DOHH2 (cell line): ENCODE measurements around the gene SMAP2.
A peak's percentile ranks its signal among the peaks of the same experiment; 100 is the strongest.

Source experiments
- H3F3A ChIP-seq: fragments of 200-600 bp; sonication (generic), shearing (Covaris generic); 2 replicates; pipeline ENCODE4 v1.6.0; 2016; ENCODE audit warnings: antibody characterized with exemption, mild to moderate bottlenecking; ENCODE audit not compliant: control insufficient read depth, insufficient read depth
- H3K27ac ChIP-seq: fragments of 200-600 bp; sonication (generic); 2 replicates; pipeline ENCODE4 v1.5.1; 2014; ENCODE audit warnings: low read depth, mild to moderate bottlenecking, low read length, moderate library complexity
- H3K27me3 ChIP-seq: fragments of 200-600 bp; sonication (generic); 2 replicates; pipeline ENCODE4 v1.6.1; 2014; ENCODE audit warnings: mild to moderate bottlenecking, low read length, mixed read lengths; ENCODE audit not compliant: control insufficient read depth
- H3K36me3 ChIP-seq: fragments of 200-600 bp; sonication (generic); 2 replicates; pipeline ENCODE4 v1.6.1; 2014; ENCODE audit warnings: mild to moderate bottlenecking, low read length, moderate library complexity, mixed read lengths; ENCODE audit not compliant: control insufficient read depth
- H3K4me1 ChIP-seq: fragments of 200-600 bp; sonication (generic); 2 replicates; pipeline ENCODE4 v1.6.1; 2014; ENCODE audit warnings: mild to moderate bottlenecking, low read length, mixed read lengths; ENCODE audit not compliant: control insufficient read depth
- H3K4me2 ChIP-seq: fragments of 200-600 bp; sonication (generic); 2 replicates; pipeline ENCODE4 v1.6.0; 2014; ENCODE audit warnings: mild to moderate bottlenecking, low read length, moderate library complexity
- H3K4me3 ChIP-seq: fragments of 200-600 bp; sonication (generic); 2 replicates; pipeline ENCODE4 v1.5.1; 2014; ENCODE audit warnings: mild to moderate bottlenecking, low read length, mixed read lengths
- H3K79me2 ChIP-seq: fragments of 200-600 bp; sonication (generic); 2 replicates; pipeline ENCODE4 v1.6.1; 2014; ENCODE audit warnings: mild to moderate bottlenecking, low read length, mixed read lengths; ENCODE audit not compliant: control insufficient read depth
- H3K9me2 ChIP-seq: fragments of 200-600 bp; sonication (generic); replicated peaks from 2 replicates; pipeline ENCODE4 v1.6.1; 2014; ENCODE audit warnings: mild to moderate bottlenecking, low read length, mixed read lengths; ENCODE audit not compliant: control insufficient read depth
- H3K9me3 ChIP-seq: fragments of 200-600 bp; sonication (generic); 2 replicates; pipeline ENCODE4 v1.6.1; 2014; ENCODE audit warnings: antibody characterized with exemption, low read length, mixed read lengths; ENCODE audit not compliant: control insufficient read depth, insufficient read depth
- H4K20me1 ChIP-seq: fragments of 200-600 bp; sonication (generic); 2 replicates; pipeline ENCODE4 v1.6.0; 2014; ENCODE audit warnings: low read depth, mild to moderate bottlenecking, antibody characterized with exemption, low read length, moderate library complexity; ENCODE audit not compliant: control insufficient read depth, insufficient read depth
- EZH2phosphoT487 ChIP-seq: fragments of 200-600 bp; sonication (generic); IDR thresholded peaks from 2 replicates; pipeline ENCODE4 v1.6.1; 2017; ENCODE audit warnings: borderline replicate concordance, mild to moderate bottlenecking, antibody characterized with exemption, low read length, moderate library complexity, mixed read lengths
- TF ChIP-seq, protein P1 (sequence below): fragments of 200-600 bp; sonication (generic); IDR thresholded peaks from one replicate; pipeline ENCODE4 v1.5.1; 2014; ENCODE audit warnings: antibody characterized with exemption, mild to moderate bottlenecking, low read depth, low read length; ENCODE audit not compliant: poor library complexity, severe bottlenecking

Gene SMAP2

DNA sequence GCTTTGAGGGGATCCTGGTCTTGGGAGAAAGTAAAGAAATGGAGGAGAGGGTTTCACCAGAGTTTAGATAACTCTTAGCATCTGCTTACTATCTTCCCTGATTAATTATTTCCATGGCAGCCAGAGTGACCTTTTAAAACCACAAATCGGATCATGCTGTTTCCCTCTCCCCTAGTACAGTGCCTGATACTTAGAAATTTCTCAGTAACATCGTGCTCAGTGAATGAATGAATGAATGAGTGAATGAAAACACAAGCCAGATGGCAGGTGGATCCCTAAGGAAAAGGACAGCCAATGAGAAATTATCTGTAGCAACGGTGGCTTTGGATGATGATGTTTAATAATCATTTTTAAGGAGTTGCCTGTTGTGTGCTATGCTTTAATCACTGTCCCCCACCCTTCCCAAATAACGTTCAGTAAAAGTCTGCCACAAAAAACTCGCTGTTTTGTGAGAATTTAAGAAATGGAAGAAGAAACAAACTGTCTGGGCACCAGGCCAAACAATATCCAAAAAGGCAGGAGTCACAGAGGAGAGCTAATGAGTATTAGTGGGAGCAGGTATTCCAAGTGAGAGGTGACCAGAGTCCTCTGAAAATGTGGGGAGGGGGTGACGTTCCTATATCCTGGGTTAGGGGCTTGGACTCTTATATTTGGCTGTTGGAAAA, 737 bp upstream of the SMAP2 start:
- no peaks in the 10 kb centered on the region for H3K27me3 ChIP-seq
- H3K27ac ChIP-seq: no peak overlapping the region
- H3K36me3 ChIP-seq: peaks cover 21% of the 10 kb centered on the region
- no peak for TF ChIP-seq EZH2phosphoT487
- TF ChIP-seq, protein P1, sequence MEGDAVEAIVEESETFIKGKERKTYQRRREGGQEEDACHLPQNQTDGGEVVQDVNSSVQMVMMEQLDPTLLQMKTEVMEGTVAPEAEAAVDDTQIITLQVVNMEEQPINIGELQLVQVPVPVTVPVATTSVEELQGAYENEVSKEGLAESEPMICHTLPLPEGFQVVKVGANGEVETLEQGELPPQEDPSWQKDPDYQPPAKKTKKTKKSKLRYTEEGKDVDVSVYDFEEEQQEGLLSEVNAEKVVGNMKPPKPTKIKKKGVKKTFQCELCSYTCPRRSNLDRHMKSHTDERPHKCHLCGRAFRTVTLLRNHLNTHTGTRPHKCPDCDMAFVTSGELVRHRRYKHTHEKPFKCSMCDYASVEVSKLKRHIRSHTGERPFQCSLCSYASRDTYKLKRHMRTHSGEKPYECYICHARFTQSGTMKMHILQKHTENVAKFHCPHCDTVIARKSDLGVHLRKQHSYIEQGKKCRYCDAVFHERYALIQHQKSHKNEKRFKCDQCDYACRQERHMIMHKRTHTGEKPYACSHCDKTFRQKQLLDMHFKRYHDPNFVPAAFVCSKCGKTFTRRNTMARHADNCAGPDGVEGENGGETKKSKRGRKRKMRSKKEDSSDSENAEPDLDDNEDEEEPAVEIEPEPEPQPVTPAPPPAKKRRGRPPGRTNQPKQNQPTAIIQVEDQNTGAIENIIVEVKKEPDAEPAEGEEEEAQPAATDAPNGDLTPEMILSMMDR: no peak
- H3K4me1 ChIP-seq: peaks cover 35% of the 10 kb centered on the region
- H4K20me1 ChIP-seq: no peaks in the 10 kb centered on the region
- no peaks in the 10 kb centered on the region for H3K9me2 ChIP-seq
- peaks cover 43% of the 10 kb centered on the region for H3K79me2 ChIP-seq
- H3F3A ChIP-seq: no peaks in the 10 kb centered on the region
- H3K4me3 ChIP-seq: peak overlapping the region; percentile 98
- H3K9me3 ChIP-seq: no peaks in the 10 kb centered on the region
- H3K4me2 ChIP-seq: peak overlapping the region; percentile 72

- no peak overlapping the region for H3K4me3 ChIP-seq
- H3K79me2 ChIP-seq: peaks cover 90% of the 10 kb centered on the region
- no peaks in the 10 kb centered on the region for H4K20me1 ChIP-seq
- H3K36me3 ChIP-seq: peaks cover 33% of the 10 kb centered on the region
- no peaks in the 10 kb centered on the region for H3K9me3 ChIP-seq
- peaks cover 7% of the 10 kb centered on the region; the same call in 1 of the 2 replicates for H3F3A ChIP-seq
- H3K9me2 ChIP-seq: no peaks in the 10 kb centered on the region
- H3K4me2 ChIP-seq: no peak overlapping the region
- no peak overlapping the region for H3K27ac ChIP-seq
- H3K4me1 ChIP-seq: peaks cover 79% of the 10 kb centered on the region
- no peaks in the 10 kb centered on the region for H3K27me3 ChIP-seq
- no peak for TF ChIP-seq EZH2phosphoT487
- TF ChIP-seq, protein P1: no peak
These were observed 4.0 kb downstream of the SMAP2 start for GRCh38 chr1:40377512-40377911.

DNA sequence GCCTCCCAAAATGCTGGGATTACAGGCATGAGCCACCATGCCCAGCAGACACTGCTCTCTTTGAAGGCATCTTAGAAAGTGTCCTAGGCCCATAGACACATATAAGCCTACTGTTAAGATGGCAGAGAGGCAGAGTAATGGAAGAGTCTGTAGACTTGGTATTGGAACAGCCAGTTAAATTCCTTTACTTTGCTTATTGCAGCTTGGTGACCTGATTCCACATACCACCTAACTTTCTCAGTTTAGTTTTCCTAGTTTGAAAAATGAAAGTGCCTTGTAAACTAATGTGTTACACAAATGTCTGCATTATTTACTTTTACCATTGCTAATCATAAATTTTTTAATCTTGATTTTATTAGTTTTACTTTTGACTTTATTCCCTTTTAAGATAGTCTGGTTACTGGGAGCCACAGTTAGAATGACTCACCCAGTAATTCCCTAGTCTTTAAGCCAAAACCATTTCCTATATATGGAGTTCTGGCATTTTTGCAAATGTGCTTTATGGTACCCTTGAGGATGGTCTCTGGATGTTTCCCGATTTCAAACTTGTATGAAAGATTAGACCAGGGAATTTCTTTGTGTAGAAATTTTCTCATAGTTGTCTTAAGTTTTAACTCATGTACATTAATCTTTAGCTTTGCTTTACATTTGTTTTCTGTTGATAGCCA, 6.4 kb downstream of the SMAP2 start:
- H3K9me3 ChIP-seq: no peaks in the 10 kb centered on the region
- H3K79me2 ChIP-seq: peaks cover 100% of the 10 kb centered on the region
- H3K36me3 ChIP-seq: peaks cover 48% of the 10 kb centered on the region
- peaks cover 17% of the 10 kb centered on the region for H3F3A ChIP-seq
- H3K9me2 ChIP-seq: no peaks in the 10 kb centered on the region
- H3K27me3 ChIP-seq: no peaks in the 10 kb centered on the region
- H3K4me3 ChIP-seq: no peak overlapping the region
- peaks cover 95% of the 10 kb centered on the region for H3K4me1 ChIP-seq
- H4K20me1 ChIP-seq: no peaks in the 10 kb centered on the region
- no peak overlapping the region for H3K27ac ChIP-seq
- peak overlapping the region; percentile 93 for H3K4me2 ChIP-seq
- TF ChIP-seq, protein P1: no peak
- TF ChIP-seq EZH2phosphoT487: no peak
